H1 (cell line): ENCODE measurements around the gene RNF44. TPM values are rescaled to one million over a fixed set of nuclear protein-coding genes. Genes with fewer than 3 reads are reported as not detected.

ENCODE experiments used
- BACH1 ChIP-seq: IDR thresholded peaks from 2 replicates; pipeline ENCODE4 v1.6.1; 2012; ENCODE audit warnings: low read length, improper control_type of control experiment
- BCL11A ChIP-seq, 2 experiments: IDR thresholded peaks; one replicate each; pipeline ENCODE4 v1.6.1; 2011; ENCODE audit warnings: low read depth in 2 of 2, low read length in 2 of 2, mild to moderate bottlenecking in 2 of 2
- CBX8 ChIP-seq: fragments of 300-800, 300-1000 bp; sonication (generic); IDR thresholded peaks from 2 replicates; pipeline ENCODE4 v1.7.1; 2016; ENCODE audit warnings: low read depth, low read length, borderline replicate concordance
- CEBPB ChIP-seq: IDR thresholded peaks from 2 replicates; pipeline ENCODE4 v1.6.1; 2012; ENCODE audit warnings: low read depth, low read length
- CHD1 ChIP-seq: IDR thresholded peaks from 2 replicates; pipeline ENCODE4 v1.6.1; 2012; ENCODE audit warnings: low read depth, low read length, improper control_type of control experiment
- CTBP2 ChIP-seq: IDR thresholded peaks from 2 replicates; pipeline ENCODE4 v1.7.0; 2011; ENCODE audit warnings: borderline replicate concordance, mild to moderate bottlenecking, moderate library complexity, mixed read lengths, low read length; ENCODE audit not compliant: insufficient read depth, insufficient read length
- EP300 ChIP-seq, 2 experiments: IDR thresholded peaks; 1 replicate in 1 of 2; 2 replicates in 1 of 2; pipeline ENCODE4 v1.6.1; 2011 to 2012; ENCODE audit warnings: low read depth in 2 of 2, low read length in 2 of 2, mild to moderate bottlenecking in 2 of 2, borderline replicate concordance in 1 of 2, inconsistent platforms in 1 of 2, moderate library complexity in 1 of 2
- EZH2 ChIP-seq: fragments of 200-600 bp; sonication (generic); IDR thresholded peaks from 2 replicates; pipeline ENCODE4 v1.7.1; 2012; ENCODE audit warnings: low read depth, mild to moderate bottlenecking, moderate library complexity, low read length, inconsistent platforms; ENCODE audit not compliant: severe bottlenecking
- JUN ChIP-seq: IDR thresholded peaks from 2 replicates; pipeline ENCODE4 v1.6.1; 2011; ENCODE audit warnings: low read depth, mild to moderate bottlenecking, improper control_type of control experiment, low read length
- KDM1A ChIP-seq: fragments of 200-600, 300-600 bp; sonication (generic); IDR thresholded peaks from 2 replicates; pipeline ENCODE4 v1.7.1; 2016; ENCODE audit warnings: mild to moderate bottlenecking, low read length, borderline replicate concordance
- PHF8 ChIP-seq: fragments of 200-600 bp; sonication (generic); conservative IDR thresholded peaks from 2 replicates; pipeline ENCODE4 v1.7.1; 2012; ENCODE audit warnings: low read depth, mild to moderate bottlenecking, inconsistent platforms, low read length, moderate library complexity
- RAD21 ChIP-seq, 2 experiments: IDR thresholded peaks in 1 of 2; conservative IDR thresholded peaks in 1 of 2; 2 replicates each; pipeline ENCODE4 v1.6.1; 2011; ENCODE audit warnings: low read depth in 2 of 2, low read length in 2 of 2, improper control_type of control experiment in 1 of 2, inconsistent platforms in 1 of 2, mild to moderate bottlenecking in 1 of 2, moderate library complexity in 1 of 2
- RXRA ChIP-seq: IDR thresholded peaks from 2 replicates; pipeline ENCODE4 v1.6.1; 2011; ENCODE audit warnings: low read depth, mild to moderate bottlenecking, low read length, moderate library complexity; ENCODE audit not compliant: insufficient read depth
- SIN3A ChIP-seq, 2 experiments: IDR thresholded peaks in 1 of 2; conservative IDR thresholded peaks in 1 of 2; 2 replicates each; pipeline ENCODE4 v1.6.1; 2011 to 2012; ENCODE audit warnings: low read length in 2 of 2, improper control_type of control experiment in 1 of 2, low read depth in 1 of 2, mild to moderate bottlenecking in 1 of 2
- TAF1 ChIP-seq: IDR thresholded peaks from 2 replicates; pipeline ENCODE4 v1.6.1; 2011; ENCODE audit warnings: mild to moderate bottlenecking, low read depth, low read length
- TAF7 ChIP-seq: optimal IDR thresholded peaks from 2 replicates; pipeline ENCODE3; 2011; ENCODE audit warnings: low read depth, mild to moderate bottlenecking, inconsistent platforms, low read length, moderate library complexity, borderline replicate concordance
- TBP ChIP-seq: IDR thresholded peaks from 2 replicates; pipeline ENCODE4 v1.6.1; 2011; ENCODE audit warnings: low read depth, low read length, improper control_type of control experiment
- TCF12 ChIP-seq: IDR thresholded peaks from 2 replicates; pipeline ENCODE4 v1.6.1; 2011; ENCODE audit warnings: low read depth, mild to moderate bottlenecking, low read length
- YY1 ChIP-seq: IDR thresholded peaks from 2 replicates; pipeline ENCODE4 v1.6.1; 2011; ENCODE audit warnings: low read depth, mild to moderate bottlenecking, low read length
- polyA plus RNA-seq, 7 experiments: library from polyadenylated mRNA; depleted of rRNA in 3 of 7; stranded (reverse) in 5 of 7; unstranded in 2 of 7; fragments of >200 nt in 5 of 7; fragments of 200-250 nt in 2 of 7; gene quantifications; 1 replicate in 5 of 7; 2 replicates in 1 of 7; 4 replicates in 1 of 7; pipeline versions ENCODE4 v1.2.1 to v1.2.3, GENCODE V29; 2011 to 2013; ENCODE audit warnings: missing spikeins in 2 of 7, mixed read lengths in 2 of 7
- total RNA-seq: library from RNA; stranded (reverse); fragmentation: NEBNext Ultra II Directional; extraction: Animal tissue kit (Norgen Biotek cat#: 25700); gene quantifications from 2 replicates; pipeline ENCODE4 v1.2.1, GENCODE V29; 2021
- TF ChIP-seq, protein P1 (sequence below): IDR thresholded peaks from 2 replicates; pipeline ENCODE4 v1.6.1; 2012; ENCODE audit warnings: inconsistent platforms

RNF44 gene
- total and polyA plus RNA-seq, 2 of the 8 experiments (the other 6 are each of a cell fraction or from before 2014, with no cell fraction given) = 54.7 to 164 TPM

DNA sequence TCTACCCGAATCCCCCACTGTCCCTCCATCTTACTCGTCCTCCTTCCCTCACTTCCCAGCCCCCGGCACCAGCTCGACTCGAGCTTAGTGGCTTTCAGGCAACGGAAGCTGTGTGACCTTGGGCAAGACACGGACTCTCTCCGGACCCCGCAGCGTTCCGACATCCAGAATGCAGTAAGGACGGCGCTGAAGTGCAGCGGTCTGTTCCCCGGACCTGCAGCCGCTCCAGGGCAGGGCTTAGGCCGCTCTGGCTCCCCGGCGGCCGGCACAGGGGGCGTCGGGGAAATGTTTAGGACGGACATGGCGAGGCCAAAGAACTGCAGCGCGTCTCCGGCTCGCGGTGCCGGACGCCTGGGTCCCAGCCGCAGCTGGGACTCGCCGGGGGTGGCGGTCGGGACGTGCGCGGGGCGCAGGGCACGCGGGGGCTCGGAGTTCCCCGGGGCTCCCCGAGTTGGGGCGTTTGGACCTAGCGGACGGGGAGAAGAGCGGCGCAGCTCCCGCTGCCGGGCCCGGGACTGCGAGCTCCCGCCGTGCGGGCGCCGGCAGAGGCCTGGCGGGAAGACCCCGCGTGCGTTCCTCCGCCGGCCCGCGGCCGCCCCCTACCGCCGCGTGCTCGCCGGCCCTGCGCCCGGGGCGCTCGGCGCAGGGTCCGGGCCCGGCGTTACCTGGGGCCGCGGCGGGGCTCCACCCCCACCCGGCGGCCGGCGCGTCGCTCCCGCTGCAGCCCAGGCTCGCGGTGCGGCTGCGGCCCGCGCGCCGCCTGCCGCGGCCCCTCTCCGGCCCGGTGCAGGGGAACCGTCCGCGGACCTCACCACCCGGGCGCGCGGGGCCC lies 5.6 kb upstream of the RNF44 start (continued):
- TF ChIP-seq JUN (no peak), RXRA (no peak), EP300 (IDR thresholded peaks at IDR 0.05; ENCODE audit: borderline replicate concordance in 1 of 2, low read depth in 2 of 2, low read length in 2 of 2) (no peak), CTBP2 (no peak), CHD1 (no peak), BCL11A (IDR thresholded peaks at IDR 0.05; ENCODE audit: low read depth in 2 of 2, low read length in 2 of 2) (no peak), YY1 (no peak), SIN3A (conservative IDR thresholded peaks at IDR 0.05 in 1 of 2, IDR thresholded peaks at IDR 0.05 in 1 of 2; ENCODE audit: low read depth in 1 of 2, low read length in 2 of 2) (no peak; a peak in 1 of 4 replicates), CBX8 (no peak), RAD21 (IDR thresholded peaks at IDR 0.05 in 1 of 2, conservative IDR thresholded peaks at IDR 0.05 in 1 of 2; ENCODE audit: low read depth in 2 of 2, low read length in 2 of 2) (peak in 1 of 2 experiments; percentile 46; a peak in 2 of 4 replicates), KDM1A (no peak), TBP (no peak), CEBPB (no peak), TAF7 (no peak), TAF1 (peak; percentile 24; the same call in 1 of the 2 replicates), TCF12 (no peak), PHF8 (peak; percentile 44; the same call in 1 of the 2 replicates), EZH2 (peak; percentile 41), BACH1 (no peak)
- TF ChIP-seq, protein P1, sequence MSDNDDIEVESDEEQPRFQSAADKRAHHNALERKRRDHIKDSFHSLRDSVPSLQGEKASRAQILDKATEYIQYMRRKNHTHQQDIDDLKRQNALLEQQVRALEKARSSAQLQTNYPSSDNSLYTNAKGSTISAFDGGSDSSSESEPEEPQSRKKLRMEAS = peak; percentile 54; the same call in 1 of the 2 replicates
